Stimulated activated naive CD4-positive, alpha-beta T cell (primary cell): ENCODE measurements around the gene FRMPD4.

Source experiments
- DNase-seq, 6 experiments: peaks; one replicate each; lab custom pipeline; 2025; lab: John Stamatoyannopoulos, UW

Gene FRMPD4

DNA sequence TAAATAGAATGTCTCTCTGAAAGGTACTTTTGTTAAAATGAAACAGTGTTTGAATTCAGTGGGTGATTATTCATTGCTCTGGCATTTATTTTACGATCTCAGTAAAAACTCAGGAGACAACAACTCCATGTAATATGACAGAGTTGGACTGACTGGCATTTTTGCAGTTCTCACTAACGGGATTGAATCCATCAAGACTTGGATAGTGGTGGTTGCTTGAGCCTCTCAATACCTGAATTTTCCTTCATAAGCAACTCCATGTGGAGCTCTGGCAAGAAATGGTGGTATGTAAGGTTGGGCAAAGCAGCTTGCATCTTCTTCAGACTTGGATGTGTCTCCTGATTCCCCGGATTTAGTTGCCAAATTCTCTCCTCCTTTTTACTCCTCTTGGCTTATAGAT, 72.7 kb downstream of the FRMPD4 start:
- DNase-seq = no peak

DNA sequence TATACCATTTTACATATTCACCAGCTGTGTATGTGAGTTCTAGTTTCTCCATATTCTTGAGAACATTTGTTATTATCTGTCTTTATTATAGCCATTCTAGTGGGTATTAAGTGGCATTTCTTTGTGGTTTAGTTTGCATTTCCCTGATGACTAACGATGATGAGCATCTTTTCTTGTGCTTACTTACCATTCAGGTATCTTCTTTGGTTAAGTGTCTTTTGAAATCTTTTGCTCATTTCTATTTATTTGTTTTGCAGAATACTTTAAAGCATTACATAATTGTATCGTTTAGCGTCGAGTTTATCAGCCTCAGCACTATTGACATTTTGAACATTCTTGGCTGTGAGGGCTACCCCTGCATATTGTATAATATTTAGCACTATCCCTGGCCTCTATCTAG, 85.4 kb downstream of the FRMPD4 start:
- DNase-seq = no peak

DNA sequence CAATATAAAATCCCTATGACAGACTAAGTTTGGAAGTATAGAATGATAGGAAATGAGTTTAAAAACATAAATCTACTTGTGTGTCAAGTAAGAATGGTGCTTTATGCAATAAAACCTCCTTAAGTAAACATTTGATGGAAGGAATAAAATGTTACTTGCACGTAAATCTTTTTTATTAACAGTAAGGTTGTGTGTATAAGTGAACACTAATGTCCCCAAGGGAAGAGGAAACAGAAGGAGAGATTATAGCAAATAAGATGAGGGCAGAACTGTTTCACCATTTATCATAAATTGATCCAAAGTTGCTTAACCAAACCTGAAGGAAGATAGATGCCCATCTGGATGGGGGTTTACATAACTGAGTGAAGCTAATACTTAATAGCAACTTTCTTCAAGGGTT, 86.8 kb downstream of the FRMPD4 start:
- no peak for DNase-seq

DNA sequence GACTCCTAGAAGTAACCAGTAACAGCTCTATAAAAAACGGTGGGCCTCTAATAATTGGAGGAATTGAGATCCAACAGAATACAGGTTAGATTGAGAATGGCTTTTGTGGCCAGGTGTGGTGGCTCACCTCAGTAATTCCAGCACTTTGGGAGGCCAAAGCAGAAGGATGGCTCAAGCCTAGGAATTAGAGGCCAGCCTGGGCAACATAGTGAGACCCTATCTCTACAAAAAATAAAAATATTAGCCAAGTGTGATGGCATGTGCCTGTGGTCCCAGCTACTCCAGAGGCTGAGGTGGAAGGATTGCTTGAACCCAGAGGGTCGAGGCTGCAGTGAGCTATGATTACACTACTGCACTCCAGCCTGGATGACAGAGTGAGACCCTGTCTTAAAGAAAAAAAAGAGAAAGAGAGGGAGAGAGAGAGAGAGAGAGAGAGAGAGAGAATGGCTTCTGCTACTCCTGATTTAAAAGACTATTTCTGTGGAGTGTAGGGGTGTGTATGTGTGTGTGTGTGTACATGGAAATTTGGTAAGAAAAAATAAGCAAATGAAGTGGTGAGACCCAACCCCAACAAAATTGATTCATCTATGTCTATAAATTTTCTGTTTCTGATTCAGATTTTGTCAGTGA, 89.3 kb downstream of the FRMPD4 start:
- no peak for DNase-seq

DNA sequence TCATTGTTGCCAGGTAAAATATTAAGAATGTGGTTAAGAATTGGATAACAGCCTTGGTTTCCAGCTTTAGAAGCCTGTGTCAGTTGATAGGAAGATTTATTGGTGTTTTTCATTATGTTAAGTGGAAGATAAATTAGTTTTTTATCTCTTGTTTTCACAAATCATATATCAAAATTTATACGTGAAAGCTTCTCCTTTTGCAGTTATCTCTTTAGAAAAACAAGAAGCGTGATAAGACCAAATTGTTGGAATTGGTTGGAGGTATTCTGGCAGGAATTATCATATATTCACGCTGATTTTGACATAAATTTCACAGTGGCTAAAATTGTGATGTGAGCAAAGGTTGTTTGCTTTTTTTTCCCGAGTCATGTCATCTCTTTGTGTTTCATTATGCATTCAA, 90.6 kb downstream of the FRMPD4 start:
- DNase-seq = no peak

GRCh38 chrX:12229986-12230385, 91.7 kb downstream of the FRMPD4 start:
- no peak for DNase-seq

- no peak for DNase-seq
Measured at GRCh38 chrX:12234534-12235329, 96.5 kb downstream of the FRMPD4 start.

- DNase-seq = no peak
Measured at GRCh38 chrX:12236156-12236555, 97.9 kb downstream of the FRMPD4 start.

DNA sequence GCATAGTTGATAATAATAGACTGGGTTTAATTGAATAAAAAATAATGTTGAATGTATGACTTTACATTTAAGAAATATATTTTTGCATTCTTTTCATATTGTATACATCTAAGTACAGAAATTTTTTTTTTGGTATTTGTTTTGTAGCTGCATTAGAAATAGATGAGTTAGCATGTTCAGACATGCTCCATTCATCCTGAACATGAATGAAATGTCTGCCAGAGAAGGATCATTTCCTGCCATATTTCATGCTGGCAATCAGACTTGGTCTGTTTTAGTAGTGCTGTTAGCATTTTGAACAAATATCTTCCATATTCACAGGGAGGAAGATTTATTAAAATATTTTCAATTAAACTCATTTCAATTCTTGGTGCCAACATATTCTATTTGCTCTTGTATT, 98.9 kb downstream of the FRMPD4 start:
- DNase-seq = no peak

- DNase-seq = no peak
Measured at GRCh38 chrX:12237771-12238170, 99.5 kb downstream of the FRMPD4 start.

- DNase-seq = no peak
Measured at GRCh38 chrX:12239356-12240082, 101.2 kb downstream of the FRMPD4 start.

GRCh38 chrX:12240491-12240890, 102.2 kb downstream of the FRMPD4 start:
- no peak for DNase-seq

- no peak for DNase-seq
Measured at GRCh38 chrX:12241026-12241425, 102.8 kb downstream of the FRMPD4 start.

DNA sequence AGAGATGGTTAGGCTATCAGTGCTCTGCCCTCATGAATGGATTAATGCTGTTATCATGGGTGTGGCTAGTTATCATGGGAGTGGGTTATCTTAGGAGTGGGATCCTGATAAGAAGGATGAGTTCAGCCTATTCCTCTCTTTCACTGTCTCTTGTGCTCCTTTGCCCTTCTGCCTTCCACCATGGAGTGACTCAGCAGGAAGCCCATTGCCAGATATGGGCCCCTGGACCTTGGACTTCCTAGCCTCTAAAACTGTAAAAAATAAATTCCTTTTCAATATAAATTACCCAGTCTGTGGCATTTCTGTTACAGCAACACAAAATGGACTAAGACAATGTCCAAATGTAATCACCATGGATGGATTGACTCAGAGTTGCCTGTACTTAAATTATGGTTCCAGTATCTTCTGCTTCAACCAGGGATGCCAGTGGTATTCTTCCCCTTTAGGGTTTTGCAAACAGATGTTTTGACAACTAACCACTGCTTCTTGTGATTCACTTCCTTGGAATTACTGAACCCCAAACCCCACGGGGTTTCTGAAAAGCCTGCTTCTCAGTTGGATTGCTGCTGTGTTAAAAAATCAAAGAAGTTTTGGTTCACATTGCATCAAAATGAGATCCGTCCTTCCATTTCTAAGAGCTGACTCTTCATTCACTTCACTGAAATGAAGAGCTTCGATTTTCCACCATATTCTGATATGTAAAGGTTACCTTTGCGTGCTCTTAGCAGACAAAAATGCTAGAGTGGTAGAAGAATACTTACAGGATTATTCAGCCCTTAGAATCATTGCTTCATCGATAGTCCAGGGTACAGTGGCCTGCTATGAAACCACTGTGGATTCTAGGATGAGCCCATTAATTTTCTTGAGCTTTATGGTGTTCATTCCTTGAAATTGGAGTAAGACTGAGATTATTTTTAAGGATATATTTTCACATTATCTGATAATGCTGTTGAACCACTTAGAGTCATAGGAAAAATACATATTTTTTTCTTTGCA, 107.7 kb downstream of the FRMPD4 start:
- no peak for DNase-seq

GRCh38 chrX:12249997-12250396, 111.7 kb downstream of the FRMPD4 start:
- DNase-seq = no peak

DNA sequence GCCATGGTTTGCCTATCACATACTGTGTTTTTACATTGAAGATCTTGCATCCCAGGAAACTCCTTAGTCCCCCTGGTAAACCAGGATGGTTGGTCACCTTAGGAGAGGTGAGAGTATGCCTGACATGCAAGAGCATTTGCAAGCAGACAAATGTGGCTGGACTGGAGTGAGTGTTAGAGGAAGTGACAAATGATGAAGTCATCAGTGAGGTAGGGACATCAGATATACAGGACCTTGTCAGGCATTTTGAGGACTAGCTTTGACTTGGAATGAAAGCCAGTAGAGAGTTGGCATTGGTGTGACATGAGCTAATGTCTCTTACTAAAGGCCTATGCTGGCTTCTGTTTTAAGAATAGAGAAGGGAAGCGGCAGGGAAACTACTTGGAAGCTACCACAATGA, 124.9 kb downstream of the FRMPD4 start:
- DNase-seq = no peak

- DNase-seq = no peak
Measured at GRCh38 chrX:12269484-12269883, 131.2 kb downstream of the FRMPD4 start.

DNA sequence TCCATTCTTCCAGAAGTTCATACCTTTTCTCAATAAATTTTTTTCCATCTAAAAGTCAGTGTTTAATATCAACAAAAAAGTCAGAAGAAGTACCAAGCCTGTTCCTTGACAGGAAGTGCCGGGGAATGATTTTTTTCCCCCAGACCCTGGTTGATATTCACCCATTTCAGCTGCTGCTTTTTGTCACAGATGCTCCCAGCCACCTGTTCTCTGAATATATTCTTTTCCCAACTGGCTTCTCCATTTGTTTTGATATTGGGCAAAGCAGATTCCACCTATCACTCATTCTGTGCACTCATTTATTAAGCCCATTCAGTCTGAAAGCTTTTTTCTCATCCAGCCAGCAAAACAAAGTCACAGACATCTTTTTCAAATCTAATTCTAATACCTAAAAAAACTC, 139.9 kb downstream of the FRMPD4 start:
- no peak for DNase-seq

- no peak for DNase-seq
Measured at GRCh38 chrX:12282991-12283390, 144.7 kb downstream of the FRMPD4 start.

GRCh38 chrX:12292996-12293765, 154.9 kb downstream of the FRMPD4 start:
- DNase-seq = no peak

DNA sequence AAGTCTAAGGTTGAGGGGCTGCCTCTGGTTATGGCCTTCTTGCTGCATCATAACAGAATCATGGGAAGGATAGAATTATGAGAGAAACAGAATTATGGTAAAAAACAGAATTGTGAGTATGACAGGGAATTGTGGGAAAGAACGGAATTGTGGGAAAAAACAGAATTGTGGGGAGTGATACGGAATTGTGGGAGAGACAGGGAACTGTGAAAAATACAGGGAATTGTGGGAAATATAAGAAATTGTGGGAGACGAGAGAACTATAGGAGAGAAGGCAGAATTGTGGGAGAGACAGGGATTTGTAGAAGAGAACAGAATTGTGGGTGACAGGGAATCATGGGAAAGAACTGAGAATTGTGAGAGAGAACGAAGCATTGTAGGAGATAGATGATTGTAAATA, 159.1 kb downstream of the FRMPD4 start:
- DNase-seq = no peak
